ENCODE results near the gene ANTKMT.

DNA sequence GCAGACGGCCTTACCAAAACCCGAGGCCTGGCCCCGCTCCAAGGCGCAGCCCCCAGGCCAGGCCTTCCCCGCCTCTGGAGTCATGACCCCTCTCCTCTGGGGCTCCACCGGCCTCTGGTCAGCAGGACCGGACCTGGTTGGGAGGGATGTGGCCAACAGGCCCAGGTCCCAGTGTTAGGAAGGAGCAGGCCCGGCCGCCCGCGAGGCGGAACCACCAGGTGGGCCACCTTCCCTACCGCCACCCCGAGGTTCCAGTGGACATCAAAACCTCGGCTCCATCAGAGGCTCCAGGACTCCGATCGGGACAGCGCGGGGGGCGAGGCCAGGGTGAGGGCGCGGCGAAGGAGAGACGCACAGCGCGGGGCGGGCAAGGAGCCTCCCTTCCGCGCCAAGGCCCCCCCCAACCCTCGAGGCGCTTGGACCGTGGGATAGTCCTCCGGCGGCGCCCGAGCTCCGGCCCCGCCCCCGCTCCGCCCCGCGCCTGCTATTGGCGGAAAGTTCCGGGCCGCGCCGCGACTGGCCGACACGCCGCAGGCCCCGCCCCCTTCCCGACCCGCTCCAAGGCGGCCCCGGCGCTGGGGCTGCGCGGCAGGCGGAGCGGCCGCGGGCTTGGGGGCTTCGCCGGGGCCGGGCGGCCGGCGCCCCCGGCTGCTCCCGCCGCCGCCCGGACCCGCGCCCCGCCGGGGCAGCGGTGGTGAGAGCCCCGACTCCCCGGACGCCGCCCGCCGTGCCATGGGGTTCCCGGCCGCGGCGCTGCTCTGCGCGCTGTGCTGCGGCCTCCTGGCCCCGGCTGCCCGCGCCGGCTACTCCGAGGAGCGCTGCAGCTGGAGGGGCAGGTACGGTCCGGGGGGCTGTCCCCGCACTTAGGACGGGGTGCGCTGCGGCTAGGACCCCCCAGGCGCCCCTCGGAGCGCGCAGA is 6.1 kb upstream of the ANTKMT start, which contains the start of gene METRN:
- TF ChIP-seq POLR2A (IDR thresholded peaks at IDR 0.05) (no peak), POLR2AphosphoS5 (IDR thresholded peaks at IDR 0.05) (no peak)
- TF ChIP-seq, protein P1, sequence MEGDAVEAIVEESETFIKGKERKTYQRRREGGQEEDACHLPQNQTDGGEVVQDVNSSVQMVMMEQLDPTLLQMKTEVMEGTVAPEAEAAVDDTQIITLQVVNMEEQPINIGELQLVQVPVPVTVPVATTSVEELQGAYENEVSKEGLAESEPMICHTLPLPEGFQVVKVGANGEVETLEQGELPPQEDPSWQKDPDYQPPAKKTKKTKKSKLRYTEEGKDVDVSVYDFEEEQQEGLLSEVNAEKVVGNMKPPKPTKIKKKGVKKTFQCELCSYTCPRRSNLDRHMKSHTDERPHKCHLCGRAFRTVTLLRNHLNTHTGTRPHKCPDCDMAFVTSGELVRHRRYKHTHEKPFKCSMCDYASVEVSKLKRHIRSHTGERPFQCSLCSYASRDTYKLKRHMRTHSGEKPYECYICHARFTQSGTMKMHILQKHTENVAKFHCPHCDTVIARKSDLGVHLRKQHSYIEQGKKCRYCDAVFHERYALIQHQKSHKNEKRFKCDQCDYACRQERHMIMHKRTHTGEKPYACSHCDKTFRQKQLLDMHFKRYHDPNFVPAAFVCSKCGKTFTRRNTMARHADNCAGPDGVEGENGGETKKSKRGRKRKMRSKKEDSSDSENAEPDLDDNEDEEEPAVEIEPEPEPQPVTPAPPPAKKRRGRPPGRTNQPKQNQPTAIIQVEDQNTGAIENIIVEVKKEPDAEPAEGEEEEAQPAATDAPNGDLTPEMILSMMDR (IDR thresholded peaks at IDR 0.05): no peak

Measured in breast epithelium (tissue), 3 donors.